ENCODE results near the gene PALLD.
A peak's percentile ranks its signal among the peaks of the same experiment; 100 is the strongest.

PALLD gene

DNA sequence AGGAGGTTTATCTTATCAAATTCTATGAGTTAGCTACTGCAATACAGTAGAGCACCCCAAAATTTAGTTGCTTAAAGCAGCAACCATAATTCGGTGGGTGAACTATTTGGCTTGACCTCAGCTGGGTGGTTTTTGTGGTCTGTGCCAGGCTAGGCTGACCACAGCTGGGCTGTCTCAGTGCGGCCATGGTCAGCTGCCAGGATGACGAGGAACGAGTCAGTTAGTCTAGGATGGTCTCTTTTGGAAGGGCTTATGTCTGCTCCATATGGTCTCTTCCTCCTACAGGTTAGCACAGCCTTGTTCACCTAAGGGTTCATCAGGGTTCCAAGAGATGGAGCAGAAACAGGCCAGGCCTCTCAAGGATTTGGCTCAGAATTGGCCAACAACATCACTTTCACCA, 210.4 kb downstream of the PALLD start:
- no peak for ATAC-seq (ENCODE audit: insufficient read depth, low read depth)

DNA sequence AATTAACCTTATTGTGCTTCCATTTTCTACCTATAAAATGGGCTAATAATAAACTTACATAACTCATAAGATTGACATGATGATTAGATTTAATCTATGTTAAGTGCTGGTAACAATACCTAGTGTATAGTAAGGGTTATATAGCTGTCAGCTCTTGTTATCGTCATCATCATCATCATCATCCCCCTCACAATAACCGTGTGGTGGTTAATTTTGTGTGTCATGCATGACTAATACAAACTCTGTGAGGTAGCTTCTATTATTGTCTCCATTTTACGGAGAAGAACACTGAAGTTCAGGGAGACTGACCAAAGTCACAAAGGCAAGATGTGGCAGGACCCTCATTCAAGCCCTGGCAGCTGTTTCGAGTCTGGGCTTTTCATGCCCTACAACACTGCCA, 211.3 kb downstream of the PALLD start:
- H3K27me3 ChIP-seq (ENCODE audit: insufficient read depth, low read length, poor library complexity), result no peaks in the 10 kb centered on the region
- no peak overlapping the region for H2AFZ ChIP-seq (ENCODE audit: low read depth, low read length)
- TF ChIP-seq EZH2 (IDR thresholded peaks at IDR 0.05; ENCODE audit: borderline replicate concordance, low read depth, low read length, severe bottlenecking), result no peak
- TF ChIP-seq, protein P1, sequence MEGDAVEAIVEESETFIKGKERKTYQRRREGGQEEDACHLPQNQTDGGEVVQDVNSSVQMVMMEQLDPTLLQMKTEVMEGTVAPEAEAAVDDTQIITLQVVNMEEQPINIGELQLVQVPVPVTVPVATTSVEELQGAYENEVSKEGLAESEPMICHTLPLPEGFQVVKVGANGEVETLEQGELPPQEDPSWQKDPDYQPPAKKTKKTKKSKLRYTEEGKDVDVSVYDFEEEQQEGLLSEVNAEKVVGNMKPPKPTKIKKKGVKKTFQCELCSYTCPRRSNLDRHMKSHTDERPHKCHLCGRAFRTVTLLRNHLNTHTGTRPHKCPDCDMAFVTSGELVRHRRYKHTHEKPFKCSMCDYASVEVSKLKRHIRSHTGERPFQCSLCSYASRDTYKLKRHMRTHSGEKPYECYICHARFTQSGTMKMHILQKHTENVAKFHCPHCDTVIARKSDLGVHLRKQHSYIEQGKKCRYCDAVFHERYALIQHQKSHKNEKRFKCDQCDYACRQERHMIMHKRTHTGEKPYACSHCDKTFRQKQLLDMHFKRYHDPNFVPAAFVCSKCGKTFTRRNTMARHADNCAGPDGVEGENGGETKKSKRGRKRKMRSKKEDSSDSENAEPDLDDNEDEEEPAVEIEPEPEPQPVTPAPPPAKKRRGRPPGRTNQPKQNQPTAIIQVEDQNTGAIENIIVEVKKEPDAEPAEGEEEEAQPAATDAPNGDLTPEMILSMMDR (IDR thresholded peaks at IDR 0.05; ENCODE audit: borderline replicate concordance, extremely low read depth, low read length, poor library complexity, severe bottlenecking), result no peak
- H3K79me2 ChIP-seq (ENCODE audit: insufficient read depth, low read length), result no peaks in the 10 kb centered on the region
- H3K27ac ChIP-seq (ENCODE audit: low read length), result no peak overlapping the region
- no peak for ATAC-seq (ENCODE audit: insufficient read depth, low read depth)
- no peaks in the 10 kb centered on the region for H3K36me3 ChIP-seq (ENCODE audit: insufficient read depth, low read length)
- no peak overlapping the region for H3K9ac ChIP-seq (ENCODE audit: low read depth, low read length)
- no peaks in the 10 kb centered on the region for H3K4me1 ChIP-seq (ENCODE audit: insufficient read depth, low read length)
- H4K20me1 ChIP-seq (ENCODE audit: insufficient read depth, low read length), result no peaks in the 10 kb centered on the region
- DNase-seq, result no peak
- H3K9me3 ChIP-seq (ENCODE audit: insufficient read depth, low read length, severe bottlenecking), result no peaks in the 10 kb centered on the region
- no peak overlapping the region for H3K4me2 ChIP-seq (ENCODE audit: insufficient read depth, low read length)
- no peak overlapping the region for H3K4me3 ChIP-seq (ENCODE audit: low read depth in 1 of 2, low read length in 2 of 2)

More for the DNA sequence above, 210.4 kb downstream of the PALLD start:
- Histone ChIP-seq H3K4me2 (ENCODE audit: insufficient read depth, low read length) (no peak overlapping the region), H3K27ac (ENCODE audit: low read length) (no peak overlapping the region), H3K27me3 (ENCODE audit: insufficient read depth, low read length, poor library complexity) (no peaks in the 10 kb centered on the region), H3K79me2 (ENCODE audit: insufficient read depth, low read length) (no peaks in the 10 kb centered on the region), H2AFZ (ENCODE audit: low read depth, low read length) (no peak overlapping the region), H4K20me1 (ENCODE audit: insufficient read depth, low read length) (no peaks in the 10 kb centered on the region), H3K9ac (ENCODE audit: low read depth, low read length) (no peak overlapping the region), H3K9me3 (ENCODE audit: insufficient read depth, low read length, severe bottlenecking) (no peaks in the 10 kb centered on the region), H3K4me3 (ENCODE audit: low read depth in 1 of 2, low read length in 2 of 2) (no peak overlapping the region), H3K36me3 (ENCODE audit: insufficient read depth, low read length) (no peaks in the 10 kb centered on the region), H3K4me1 (ENCODE audit: insufficient read depth, low read length) (no peaks in the 10 kb centered on the region)
- no peak for TF ChIP-seq EZH2 (IDR thresholded peaks at IDR 0.05; ENCODE audit: borderline replicate concordance, low read depth, low read length, severe bottlenecking)
- TF ChIP-seq, protein P1 (IDR thresholded peaks at IDR 0.05; ENCODE audit: borderline replicate concordance, extremely low read depth, low read length, poor library complexity, severe bottlenecking), result no peak
- DNase-seq, result no peak

DNA sequence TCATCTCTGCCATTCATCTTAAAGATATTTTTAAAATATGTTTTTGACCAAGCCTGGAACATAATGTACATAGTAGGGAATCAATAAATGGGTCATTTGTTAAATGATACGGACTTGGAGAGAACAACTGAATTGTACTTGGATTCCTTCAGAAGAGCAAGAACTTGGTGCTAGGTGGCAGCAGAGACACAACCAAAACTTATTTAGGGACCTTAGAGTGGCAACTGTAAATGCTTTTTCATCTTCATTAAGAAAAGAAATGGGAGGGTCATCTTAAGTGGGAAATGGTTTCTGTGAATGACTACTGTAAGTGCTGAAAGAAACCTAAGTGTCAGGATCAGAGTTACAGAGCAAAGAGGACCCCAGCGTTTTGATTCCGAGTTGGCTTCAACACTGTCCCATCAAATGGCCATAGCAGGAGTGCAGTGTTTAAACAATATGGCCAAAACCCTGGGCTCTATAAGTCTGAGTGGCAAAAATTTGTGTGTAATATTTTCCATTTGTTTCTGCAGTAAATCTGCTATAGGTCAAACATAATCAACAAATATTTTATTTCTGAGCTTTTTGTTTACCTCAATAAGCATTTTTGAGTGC, 213.6 kb downstream of the PALLD start:
- H3K4me2 ChIP-seq (ENCODE audit: insufficient read depth, low read length), result no peak overlapping the region
- TF ChIP-seq EZH2 (IDR thresholded peaks at IDR 0.05; ENCODE audit: borderline replicate concordance, low read depth, low read length, severe bottlenecking), result no peak
- TF ChIP-seq, protein P1 (IDR thresholded peaks at IDR 0.05; ENCODE audit: borderline replicate concordance, extremely low read depth, low read length, poor library complexity, severe bottlenecking), result peak; percentile 39

More for the DNA sequence above, 213.6 kb downstream of the PALLD start:
- ATAC-seq (ENCODE audit: insufficient read depth, low read depth) (no peak), DNase-seq (no peak)
- no peaks in the 10 kb centered on the region for H3K27me3 ChIP-seq (ENCODE audit: insufficient read depth, low read length, poor library complexity)
- no peaks in the 10 kb centered on the region for H4K20me1 ChIP-seq (ENCODE audit: insufficient read depth, low read length)
- no peak overlapping the region for H2AFZ ChIP-seq (ENCODE audit: low read depth, low read length)
- H3K79me2 ChIP-seq (ENCODE audit: insufficient read depth, low read length), result no peaks in the 10 kb centered on the region
- H3K4me1 ChIP-seq (ENCODE audit: insufficient read depth, low read length), result no peaks in the 10 kb centered on the region
- no peak overlapping the region for H3K9ac ChIP-seq (ENCODE audit: low read depth, low read length)
- H3K27ac ChIP-seq (ENCODE audit: low read length), result no peak overlapping the region
- H3K4me3 ChIP-seq (ENCODE audit: low read depth in 1 of 2, low read length in 2 of 2), result no peak overlapping the region
- no peaks in the 10 kb centered on the region for H3K9me3 ChIP-seq (ENCODE audit: insufficient read depth, low read length, severe bottlenecking)
- H3K36me3 ChIP-seq (ENCODE audit: insufficient read depth, low read length), result no peaks in the 10 kb centered on the region
